Middle frontal gyrus (tissue), 1 donor: ENCODE data around the gene OPRM1.
"Not testable (repeated sequence)": the region's sequence is repeated elsewhere in the genome, so short reads cannot be mapped to it uniquely, and the experiment has no call there.

Experiments
- DNase-seq: peaks from one replicate; pipeline ENCODE4 v3.0.0-alpha.2; 2015; ENCODE audit warnings: low spot score; ENCODE audit errors: extremely low spot score

The OPRM1 gene

DNA sequence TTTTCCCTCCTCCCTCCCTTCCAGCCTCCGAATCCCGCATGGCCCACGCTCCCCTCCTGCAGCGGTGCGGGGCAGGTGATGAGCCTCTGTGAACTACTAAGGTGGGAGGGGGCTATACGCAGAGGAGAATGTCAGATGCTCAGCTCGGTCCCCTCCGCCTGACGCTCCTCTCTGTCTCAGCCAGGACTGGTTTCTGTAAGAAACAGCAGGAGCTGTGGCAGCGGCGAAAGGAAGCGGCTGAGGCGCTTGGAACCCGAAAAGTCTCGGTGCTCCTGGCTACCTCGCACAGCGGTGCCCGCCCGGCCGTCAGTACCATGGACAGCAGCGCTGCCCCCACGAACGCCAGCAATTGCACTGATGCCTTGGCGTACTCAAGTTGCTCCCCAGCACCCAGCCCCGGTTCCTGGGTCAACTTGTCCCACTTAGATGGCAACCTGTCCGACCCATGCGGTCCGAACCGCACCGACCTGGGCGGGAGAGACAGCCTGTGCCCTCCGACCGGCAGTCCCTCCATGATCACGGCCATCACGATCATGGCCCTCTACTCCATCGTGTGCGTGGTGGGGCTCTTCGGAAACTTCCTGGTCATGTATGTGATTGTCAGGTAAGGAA lies at the start of gene OPRM1:
Gene OPRM1 (plus strand): TSS at position 10 of the 612 bp plus-strand sequence. CDS start 305 bp downstream, at position 315.
- DNase-seq = no peak

DNA sequence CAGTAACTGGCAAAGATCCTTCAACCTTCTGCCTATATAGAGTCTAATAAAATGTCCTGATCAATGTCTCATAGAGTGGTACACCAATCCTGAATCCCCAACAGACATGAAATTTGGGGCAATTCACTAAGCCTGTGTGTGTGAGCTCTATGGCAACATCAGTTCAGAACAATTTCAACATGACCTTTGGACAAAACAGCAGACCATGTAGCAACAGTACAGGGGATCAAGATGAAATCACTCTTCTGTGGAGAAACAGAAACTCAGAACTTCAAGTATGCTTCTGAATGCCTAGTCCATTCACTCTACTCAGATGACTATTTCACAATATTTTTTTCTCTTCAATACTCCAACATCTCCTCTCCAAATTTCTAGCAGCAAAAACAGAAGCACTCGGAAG lies 49.1 kb upstream of the OPRM1 start:
- DNase-seq = no peak

DNA sequence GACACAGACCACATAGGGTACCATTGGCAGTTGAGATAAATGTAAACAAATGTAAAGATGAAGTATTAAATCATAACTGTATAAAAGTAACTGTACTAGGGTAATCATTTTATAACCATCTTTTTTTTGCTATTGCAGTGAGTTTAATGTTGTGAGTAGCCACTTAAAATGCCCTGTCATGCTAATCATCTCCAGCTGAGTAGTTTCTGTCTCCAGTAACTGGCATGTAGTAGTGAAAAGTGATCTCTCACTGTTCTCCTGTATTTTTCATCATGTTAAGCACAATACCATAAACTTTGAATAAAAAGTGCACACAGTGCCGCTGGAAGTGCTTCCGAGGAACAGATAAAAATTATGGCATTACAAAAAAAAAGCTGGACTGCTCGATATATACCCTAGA lies 45.0 kb upstream of the OPRM1 start:
- no peak for DNase-seq

GRCh38 chr6:153994811-153995210 lies 44.2 kb upstream of the OPRM1 start:
- DNase-seq = no peak

DNA sequence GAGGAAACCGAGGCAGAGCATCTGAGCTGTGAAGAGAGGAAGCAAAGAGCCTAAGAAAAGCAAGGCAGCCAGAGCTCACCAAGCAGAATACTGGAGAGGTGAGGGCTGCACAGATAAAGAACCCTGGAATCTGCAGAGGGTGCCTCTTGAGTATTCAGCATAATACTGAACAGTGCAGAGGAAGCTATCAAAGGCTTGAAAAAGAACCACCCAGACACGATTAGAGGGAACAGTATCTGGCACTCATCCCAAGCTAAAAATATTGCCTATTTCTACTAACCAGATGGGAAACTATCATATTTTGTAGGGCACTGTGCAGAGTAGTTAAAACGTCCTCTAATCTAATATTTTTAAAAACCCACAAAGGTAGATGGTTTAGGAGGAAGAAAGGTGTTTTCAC lies 41.8 kb upstream of the OPRM1 start:
- DNase-seq = no peak

DNA sequence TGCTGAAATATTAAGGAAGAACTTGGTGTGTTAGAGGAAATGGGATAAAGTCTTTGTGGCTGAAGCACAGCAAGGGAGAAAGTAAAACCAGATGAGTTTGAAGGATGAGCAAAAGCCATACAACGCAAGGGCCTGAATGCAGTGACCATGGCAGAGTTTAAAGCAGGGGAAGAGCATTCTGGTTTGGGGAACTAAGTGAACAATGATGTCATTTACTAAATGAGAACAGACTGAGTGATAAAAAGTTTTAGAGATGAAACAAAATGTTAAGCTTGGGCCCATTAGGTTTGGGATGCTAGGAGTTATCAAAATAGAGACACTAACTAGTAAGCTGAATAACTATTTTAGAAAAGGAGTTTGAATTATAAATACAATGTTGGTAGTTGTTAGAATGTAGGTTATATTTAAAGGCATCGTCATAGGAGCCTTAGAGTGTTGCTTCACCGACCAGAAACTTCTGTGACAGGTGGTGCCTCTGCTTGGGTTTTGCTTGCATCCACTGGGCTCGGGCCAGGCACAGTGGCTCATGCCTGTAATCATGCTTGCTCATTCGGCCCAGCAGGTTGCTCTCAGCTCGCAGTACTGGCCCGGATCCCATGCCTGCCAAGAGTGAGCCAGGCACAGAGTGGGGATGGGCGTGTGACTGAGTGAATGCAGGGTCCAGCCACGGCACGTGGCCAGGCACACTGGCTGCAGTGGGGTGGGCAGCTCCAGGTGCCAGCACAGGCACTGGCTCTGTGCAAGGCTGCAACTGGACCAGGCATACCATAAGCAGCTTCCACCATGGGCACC lies 37.4 kb upstream of the OPRM1 start:
- DNase-seq = no peak

GRCh38 chr6:154002894-154003293 lies 36.1 kb upstream of the OPRM1 start:
- no peak for DNase-seq

DNA sequence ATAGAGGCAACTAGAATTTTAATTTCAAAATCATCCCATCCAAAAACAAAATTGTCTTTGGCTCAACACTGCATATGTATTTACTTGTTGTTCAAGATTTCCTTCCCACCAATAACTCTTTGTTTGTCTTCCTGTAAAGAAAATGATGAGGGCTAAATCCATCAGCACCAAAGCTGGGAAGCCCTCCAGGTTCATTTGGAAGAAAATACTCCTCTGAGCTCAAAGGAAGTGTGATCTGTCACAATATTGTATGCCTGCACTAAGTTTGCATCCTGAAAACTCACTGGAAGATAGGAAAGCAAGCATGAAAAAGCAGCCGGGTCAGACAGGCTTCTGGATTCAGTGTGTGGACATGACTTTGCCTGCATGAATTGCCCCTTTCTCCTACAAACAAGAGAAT lies 28.7 kb upstream of the OPRM1 start:
- no peak for DNase-seq

- DNase-seq = no peak
These were observed 26.2 kb upstream of the OPRM1 start for GRCh38 chr6:154012852-154013251.

DNA sequence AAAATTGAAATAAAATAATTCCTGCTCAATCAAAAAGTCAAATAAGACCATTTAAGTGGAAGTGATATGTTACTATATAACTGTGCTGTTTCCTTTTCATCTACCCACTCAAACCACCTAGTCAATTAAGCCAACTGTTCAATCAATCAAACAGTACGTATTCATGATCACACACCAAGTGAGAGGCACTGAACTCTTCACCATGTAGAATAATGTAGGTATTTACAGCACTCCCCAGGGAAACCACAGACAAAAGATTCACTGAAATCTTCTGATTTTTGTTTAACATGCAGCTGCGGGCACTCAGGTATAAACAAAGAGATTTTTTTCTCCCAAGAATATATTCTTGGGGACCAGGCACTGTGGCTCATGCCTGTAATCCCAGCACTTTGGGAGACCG lies 21.3 kb upstream of the OPRM1 start:
- no peak for DNase-seq

GRCh38 chr6:154030646-154031045 lies 8.4 kb upstream of the OPRM1 start:
- no peak for DNase-seq

DNA sequence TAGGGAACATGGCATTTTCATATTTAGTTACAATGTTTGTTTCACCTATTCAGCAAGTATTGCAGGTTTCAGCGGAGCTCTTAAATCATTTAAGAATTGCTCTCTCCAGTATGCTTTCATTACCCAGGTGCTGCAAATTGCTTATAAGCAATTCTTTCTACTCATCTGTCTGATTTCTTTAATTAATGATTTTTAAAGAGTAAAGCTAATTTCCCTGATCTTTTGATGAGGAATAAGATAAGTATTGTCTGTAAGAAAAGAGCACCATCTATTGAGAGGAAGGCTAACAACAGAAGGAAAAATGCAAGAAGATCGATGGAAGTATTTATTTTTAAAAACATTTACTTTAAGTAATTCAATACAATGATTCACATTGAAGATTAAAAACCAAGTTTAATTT lies 2.0 kb downstream of the OPRM1 start:
- no peak for DNase-seq

- DNase-seq = no peak
These were observed 14.1 kb downstream of the OPRM1 start for GRCh38 chr6:154053141-154053540.

DNA sequence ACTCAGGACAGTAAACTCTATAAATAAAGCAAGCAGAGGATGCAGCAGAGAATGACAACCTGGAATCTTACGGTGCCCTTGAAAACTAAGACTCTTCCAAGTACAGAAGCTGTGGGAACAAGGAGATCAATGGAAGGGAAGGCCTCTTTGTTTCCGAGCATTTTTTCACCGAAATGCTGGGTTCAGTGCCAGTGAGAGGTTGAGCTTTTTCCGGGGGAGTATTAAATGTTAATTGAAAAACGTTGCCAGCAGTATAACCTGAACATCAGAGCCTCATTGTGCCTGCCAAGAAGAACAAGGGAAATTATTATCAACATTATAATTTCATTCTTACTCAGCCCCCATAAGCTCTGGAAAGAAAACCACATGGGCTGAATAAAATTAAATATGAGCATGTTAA lies 17.5 kb downstream of the OPRM1 start:
- no peak for DNase-seq

DNA sequence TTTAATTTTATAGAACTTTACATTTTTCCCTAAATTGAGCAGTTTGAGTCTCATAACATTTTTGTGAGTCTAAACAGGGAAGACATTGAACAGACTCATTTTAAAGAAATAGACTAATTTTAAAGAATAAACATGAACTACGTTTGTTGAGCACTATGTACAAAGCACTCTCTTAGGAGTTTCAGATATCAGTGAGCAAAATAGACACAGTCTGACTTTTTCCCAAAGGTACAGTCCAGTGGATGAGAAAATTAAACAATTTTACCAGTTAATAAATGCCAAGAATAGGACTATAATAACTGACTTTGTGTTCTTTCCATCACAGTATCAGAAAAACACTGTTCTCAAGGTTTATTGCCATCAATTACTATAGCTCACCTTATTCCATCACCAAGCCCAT lies 18.1 kb downstream of the OPRM1 start:
- no peak for DNase-seq

GRCh38 chr6:154058963-154059680 lies 20.1 kb downstream of the OPRM1 start:
- DNase-seq = no peak

- no peak for DNase-seq
These were observed 21.0 kb downstream of the OPRM1 start for GRCh38 chr6:154060076-154060475.

- no peak for DNase-seq
These were observed 31.0 kb downstream of the OPRM1 start for GRCh38 chr6:154070041-154070440.

- no peak for DNase-seq
These were observed 31.6 kb downstream of the OPRM1 start for GRCh38 chr6:154070657-154071056.

GRCh38 chr6:154071236-154071635 lies 32.2 kb downstream of the OPRM1 start:
- DNase-seq = no peak

GRCh38 chr6:154071711-154072110 lies 32.7 kb downstream of the OPRM1 start:
- no peak for DNase-seq

- DNase-seq = not testable (repeated sequence)
These were observed 39.6 kb downstream of the OPRM1 start for GRCh38 chr6:154078596-154078995.
